HG03097 (cell line): Measurements from ENCODE around the gene FYN.
A peak's percentile ranks its signal among the peaks of the same experiment; 100 is the strongest.

ENCODE experiments used
- ATAC-seq: cut with Tn5 transposase; IDR thresholded peaks from one replicate; pipeline ENCODE4 v1.9.1; 2021; ENCODE audit not compliant: unreplicated experiment, low FRiP score

The FYN gene

DNA sequence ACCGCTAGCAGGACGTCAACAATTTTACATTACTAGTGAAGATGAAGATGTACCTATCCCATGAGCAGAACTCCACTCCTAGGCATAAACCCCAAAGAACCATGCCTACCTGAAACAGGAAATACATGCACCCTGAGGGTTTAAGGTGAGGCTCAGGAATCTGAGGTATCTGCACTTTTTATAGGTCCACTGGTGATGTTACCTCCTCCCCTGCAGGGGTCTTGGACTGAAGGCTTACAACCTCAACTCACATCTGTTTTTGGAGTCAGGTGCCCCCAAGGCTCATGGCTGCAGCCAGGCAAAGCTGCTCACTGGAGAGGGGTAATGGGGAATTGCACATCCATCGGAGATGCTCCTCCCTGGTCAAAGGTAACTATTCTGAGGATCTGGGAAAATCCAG is 135.1 kb downstream of the FYN start:
- ATAC-seq, result no peak

DNA sequence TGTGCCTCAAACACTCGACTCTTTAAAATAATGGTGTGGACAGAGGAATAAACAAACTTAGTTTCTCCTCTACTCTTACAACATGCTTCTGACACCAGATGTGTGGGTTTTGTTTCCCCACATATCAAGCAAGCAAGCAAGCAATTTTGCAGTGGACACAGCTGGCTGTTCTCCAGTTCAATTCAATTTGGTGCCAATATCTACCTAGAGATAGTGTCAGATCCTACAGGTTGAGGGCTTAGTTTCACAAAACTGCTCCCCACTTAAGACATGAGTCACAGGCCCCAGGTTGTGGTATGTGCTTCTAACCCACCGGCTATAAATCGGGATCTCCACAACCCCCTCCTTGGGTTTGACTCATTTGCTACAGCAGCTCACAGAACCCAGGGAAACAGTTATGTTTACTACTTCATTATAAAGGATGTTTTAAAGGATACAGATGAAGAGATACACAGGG is 136.2 kb downstream of the FYN start:
- ATAC-seq, result no peak

DNA sequence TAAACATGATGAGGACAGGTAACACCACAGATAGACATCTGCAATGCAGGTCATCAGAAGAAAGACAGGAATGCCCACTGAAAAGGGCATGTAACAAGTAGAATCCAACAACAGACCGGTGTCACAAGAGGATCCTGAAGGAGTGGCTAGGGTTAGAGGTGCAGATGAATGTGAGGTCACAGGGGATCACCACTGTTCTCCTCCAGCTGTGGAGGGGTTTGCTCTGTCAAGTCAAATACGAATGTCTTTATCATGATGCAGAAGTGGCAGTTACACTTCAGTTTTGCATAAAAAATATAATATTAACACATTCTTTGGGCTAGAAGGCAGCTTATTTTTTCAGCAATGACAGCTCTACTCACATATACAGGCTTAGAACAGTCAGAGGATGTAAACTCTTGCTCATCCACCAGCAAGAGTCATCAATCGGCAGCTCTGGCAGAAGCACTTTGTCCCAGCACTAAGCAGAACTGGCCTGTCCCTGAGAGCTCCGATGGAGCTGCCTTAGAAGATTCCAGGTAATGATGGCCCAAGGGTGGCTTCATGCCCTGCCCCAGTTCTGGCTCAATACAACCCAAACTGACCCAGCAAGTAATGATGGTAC is 137.1 kb downstream of the FYN start:
- no peak for ATAC-seq

DNA sequence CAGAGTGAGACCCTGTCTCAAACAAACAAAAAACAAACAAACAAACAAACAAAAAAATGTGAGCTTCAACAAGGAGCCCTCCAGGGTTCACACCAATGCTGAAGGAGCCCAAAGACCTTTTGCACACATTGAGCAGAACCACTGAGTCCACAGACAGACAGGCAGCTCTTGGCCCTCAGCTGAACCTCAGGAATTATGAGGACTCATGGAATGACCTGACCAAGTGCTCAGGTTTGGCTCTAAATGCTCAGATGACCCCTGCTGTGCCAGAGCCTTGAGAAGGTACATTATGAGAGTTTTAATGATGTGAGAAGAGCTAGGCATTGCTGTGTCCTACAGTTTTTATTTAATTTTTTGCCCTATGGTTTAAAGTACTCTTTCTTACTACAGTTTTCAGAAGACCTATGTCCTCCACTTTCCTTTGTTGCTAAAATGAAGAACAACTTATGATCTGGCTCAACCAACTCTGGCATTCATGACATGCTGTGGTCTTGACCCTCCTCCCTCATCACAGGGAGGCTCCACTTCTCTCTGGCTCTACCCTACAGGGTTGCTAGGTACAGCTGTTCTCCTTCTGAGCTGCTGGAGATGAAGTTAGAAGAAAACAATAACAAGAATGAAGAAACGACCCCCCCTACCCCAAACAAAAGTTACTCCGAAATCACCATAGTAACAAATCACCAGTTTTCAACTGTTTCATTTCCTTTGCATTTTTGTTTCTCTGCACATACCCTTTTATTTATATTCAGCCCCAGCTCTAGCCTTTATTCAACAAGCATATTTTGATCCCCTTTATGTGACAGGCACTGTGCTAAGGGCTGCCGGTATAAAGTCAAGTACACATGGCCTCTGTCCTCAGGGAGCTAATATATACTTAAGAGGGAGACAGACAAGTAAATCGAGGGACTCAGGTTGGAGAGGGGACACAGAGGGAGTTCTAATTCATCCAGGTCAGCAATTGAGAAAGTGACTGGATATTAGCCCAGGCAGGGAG is 138.9 kb downstream of the FYN start:
- no peak for ATAC-seq

DNA sequence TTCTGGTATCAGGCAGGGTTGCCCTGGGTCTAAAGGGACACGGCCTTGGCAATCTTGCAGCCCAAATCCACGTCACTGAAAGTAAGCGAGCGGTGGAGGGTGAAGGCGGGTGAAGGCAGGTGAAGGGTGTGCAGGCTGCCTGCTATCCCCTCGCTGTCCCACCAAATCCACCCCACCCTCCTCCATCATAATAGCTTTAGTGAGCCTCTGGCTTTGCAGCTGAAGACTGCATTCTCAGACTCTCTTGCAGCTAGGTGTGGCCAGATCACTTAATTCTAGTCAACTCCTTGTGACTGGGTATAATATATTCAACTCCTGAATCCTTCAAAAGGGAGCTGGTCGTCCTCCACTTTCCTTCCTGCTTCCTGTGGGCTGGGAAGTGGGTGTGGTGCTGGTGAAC is 140.9 kb downstream of the FYN start:
- ATAC-seq, result no peak

DNA sequence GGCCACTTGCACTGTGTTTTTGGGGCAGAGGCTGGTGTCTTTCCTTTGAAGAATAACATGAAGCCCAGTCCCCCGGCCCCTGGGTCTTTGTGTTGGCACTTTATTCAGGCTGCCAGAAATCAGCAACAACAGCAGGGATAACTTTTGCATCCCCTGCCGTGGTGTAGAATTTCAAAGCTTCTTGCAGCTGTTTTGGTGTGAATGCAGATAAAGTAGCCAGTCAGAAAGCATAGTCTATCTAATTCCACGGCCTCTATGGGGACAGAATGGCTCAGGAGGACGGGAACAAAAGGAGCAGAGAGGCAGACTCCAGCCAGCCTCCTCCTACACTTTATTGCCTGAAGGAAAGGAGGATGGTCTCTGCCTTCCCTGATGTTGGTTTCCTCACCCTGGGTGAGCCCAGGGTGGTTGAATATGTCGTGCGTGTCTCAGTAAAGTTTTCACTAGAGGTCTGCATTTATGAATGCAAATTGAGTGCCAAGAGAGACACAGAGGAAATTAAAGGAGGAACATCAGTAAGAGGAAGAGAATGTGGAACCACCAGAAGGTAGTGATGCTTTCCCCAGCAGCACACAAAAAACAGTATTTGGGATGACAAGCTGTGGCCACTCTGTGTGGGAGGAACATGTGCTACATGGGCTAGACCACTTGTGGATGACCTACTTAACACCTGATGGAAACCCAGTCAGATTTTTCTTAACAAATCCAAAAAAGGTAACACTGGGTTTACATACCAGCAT is 141.6 kb downstream of the FYN start:
- ATAC-seq, result no peak

DNA sequence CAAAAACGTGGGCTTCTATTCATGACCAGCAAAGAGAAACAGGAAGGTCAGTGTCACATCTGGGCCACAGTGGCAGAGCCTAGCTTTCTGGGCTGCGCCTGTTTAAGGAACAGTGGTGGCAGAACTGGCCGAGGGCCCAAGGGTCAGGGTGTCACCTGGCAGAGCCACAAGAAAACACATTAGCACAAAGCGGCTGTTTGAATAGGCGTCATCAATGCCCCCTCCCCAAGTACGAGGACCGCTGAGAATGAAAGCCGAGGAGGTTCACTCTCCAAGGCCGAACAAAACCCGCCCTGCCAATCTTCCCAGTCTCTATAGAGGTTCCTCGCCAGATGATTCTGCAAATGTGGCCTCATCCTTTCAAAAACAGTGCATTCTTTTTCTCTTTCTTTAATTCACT is 142.4 kb downstream of the FYN start:
- no peak for ATAC-seq

DNA sequence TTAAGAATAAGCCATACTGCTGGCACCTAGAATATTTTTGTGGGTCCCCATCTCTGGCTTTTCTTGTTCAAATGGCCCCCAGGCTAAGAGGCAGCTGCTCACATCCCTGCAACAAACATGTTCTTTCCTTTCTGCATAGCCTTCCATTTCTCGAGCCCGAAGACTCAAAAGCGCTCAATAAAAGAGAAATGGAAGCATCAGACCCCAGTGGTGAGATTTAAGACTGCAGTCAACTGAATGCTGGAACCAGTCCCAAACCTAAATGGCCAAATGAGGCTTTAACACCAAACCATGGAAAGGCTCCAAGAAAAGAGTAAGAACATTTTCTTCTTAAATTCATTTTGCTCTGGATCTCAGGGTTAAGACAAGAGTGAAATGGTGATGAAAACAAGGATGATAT is 145.4 kb downstream of the FYN start:
- no peak for ATAC-seq

DNA sequence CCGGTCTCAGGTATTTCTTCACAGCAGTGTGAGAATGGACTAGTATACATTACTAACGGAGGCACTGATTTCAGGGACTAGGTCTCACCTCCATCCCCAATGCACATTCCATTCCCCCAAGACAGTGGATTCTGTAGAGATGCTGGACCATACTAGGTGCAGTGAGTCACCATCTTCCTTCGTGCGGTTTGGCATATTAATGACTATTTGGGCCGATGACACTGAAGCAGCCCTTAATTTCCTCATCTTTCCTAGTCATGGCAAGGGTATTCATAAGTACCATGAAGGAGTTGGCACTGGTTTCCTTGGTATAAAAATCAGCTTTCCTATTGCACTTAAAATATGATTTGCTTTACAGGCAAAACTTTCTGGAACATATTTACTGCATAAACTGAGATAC is 146.2 kb downstream of the FYN start:
- no peak for ATAC-seq

DNA sequence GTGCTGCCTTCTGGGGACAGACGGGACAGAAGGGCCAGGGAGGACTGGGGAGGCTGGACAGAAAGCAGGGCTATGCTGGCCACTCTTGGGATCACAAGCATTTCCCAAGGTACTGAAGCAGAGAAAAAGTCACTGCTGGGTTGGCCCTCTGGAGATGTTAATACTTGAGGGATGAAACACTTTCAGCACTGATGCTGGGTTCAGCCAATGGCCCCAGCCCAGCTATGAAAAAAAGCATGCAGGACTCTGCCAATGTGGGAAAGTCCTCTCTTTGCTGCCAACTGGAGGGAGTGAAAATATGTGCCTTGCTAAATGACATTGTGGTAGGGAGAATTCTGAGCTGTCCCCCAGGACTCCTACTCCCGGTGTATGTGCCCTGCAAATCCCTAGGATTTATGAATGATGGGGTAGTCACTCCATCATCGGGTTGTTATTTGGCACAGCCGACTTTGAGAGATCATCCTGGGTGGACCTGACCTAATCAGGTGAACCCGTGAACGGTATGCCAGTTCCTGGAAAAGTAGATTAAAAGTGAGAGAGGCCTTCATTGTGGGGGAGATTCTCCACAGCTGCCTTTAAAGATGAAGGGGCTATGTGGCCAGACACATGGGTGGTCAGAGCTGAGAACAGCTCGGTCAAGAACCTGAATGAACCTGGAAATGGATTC is 147.7 kb downstream of the FYN start:
- no peak for ATAC-seq

DNA sequence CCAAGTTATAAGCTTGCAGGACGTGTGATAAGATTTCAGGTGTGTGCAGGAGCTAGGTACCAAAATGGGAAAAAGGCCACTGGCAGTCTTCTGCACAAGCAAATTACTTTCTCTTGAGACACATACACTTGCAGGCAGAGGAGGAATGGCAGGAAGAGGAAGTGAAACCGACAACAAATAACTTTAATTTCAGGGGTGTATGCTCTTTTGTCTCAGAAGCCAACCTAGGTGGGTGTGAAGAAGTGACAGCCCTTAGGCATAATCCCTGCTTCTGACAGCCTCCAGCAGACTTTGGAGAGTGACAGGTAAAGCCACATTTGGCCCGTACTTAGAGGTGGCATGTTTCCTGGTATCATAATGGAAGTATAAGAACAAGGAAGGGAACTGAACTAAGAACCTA is 148.7 kb downstream of the FYN start:
- ATAC-seq, result peak; percentile 94

DNA sequence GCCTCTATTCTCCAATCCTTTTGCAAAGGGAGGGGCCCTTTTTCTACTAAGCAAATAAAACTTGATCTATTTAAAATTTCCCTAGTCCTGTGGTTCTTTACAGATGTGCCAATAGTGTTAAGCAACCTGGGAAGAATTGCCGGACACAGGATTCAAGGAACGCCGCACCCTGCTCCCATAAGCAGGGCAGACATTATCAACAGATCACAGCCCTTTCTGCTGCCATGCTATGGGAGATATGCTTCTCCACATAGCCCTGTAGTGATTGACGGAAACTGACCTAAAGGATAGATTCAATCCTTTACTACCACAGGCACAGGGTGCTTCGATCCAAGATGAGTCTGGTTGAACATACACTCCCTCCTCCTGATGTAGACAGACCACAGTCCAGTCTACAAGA is 149.2 kb downstream of the FYN start:
- ATAC-seq, result peak; percentile 11

DNA sequence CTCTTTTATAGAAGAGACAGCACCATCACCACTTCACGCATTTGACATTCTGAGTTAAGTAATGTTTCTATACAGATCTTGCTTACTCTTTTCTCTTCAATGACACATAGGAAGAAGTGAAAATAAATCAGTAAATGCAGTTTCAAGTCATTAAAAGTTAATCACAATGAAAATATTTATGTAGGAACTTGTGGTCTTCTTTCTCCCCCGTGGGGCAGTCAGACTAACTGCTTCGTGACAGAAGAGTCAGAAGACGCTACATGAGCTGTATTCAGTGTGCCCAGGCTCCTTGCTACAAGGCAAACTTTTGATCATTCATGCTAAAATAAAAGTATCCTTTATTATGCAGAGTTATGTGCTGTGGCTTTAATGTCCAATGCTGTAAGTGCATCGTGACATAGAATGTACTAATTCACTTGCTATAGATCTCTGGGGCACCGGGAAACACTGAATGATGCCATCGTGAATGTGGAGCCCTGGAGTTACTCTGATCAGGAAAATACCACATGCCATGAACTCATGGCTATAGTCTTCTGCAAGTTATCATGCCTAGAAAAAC is 149.8 kb downstream of the FYN start:
- no peak for ATAC-seq

DNA sequence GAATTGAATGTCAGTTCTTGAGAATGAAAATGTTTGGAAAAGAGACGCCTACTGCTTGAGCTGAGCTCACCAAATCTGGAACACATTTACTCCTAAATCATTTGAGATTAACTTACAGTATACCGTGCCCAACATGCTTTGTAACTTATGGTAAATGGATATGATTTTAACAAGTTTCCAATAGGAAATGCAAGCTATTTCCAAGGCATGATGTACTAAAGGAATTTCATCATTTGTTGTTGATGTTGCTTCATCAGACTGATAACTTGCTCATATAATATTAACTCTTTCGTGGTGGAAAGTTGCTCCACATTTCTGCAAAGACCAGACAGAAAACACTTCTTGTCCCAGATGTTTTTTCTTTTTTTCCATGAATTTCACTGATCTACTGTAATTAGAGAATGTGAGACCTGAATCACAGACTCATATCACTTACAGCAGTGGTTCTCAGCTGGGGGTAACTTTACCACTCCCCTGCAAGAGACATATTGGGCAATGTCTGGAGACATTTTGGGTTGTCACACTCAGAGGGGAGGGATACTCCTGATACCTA is 151.0 kb downstream of the FYN start:
- no peak for ATAC-seq

DNA sequence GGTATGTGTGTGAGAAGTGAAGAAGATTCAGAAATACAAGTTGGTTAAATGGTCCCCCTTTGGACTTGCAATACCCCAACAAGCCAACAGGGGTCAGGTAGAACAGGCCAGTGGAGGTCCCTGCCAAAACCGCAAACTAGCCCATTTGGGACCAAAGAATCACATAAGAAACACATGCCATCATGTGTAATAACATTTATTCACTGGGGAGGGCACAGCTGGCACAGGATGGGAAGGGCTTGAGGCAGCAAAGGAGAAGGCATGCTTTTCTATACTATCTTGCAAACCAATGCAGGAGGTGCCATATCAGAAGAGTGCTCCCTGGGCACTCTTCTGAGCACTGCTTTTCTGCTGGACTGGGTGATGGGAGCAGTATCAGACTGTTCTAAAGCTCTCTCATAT is 151.5 kb downstream of the FYN start:
- ATAC-seq, result no peak

DNA sequence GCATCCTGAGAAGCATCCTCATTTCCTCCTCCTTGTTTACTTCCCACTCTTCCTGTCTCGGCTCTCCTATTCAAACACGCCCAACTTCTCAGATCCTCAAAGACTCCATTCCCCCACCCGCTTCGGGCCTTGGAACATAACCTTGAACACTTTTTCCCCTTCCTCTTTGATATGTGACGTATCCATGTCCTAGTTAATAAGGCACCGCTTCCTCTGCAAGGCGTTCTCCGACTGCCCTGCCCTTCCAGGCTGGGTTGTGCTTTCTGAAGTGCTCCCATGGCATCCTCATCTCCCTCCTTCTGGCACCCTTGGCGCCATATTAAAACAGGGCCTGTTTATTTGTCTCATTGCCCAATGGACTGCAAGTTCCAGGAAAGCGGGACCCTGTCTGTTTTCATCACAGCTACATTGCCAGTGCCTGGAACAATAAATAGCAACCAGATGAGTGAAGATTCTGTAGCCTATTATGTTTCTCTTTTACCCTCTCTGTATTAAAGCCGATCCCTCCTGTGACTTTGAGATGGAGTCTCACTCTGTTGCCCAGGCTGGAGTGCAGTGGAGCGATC is 152.2 kb downstream of the FYN start:
- no peak for ATAC-seq

DNA sequence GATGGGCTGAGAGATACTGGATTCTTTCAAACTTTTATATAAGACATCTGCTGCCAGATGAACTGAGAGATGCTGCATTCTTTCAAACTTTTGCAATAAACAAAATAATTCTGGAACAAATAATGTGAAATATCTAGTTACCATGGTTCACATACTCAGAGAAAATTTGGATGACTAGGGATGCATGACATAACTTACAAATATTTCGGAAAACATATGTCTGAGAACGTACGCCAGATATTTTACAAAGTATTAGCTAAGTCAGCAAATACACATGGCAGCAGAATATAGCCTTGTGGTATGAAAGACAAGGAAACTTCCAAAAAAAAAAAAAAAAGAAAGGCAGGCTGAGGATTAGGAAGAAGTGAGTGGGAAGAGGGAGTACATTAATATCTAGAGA is 154.3 kb downstream of the FYN start:
- ATAC-seq, result no peak

DNA sequence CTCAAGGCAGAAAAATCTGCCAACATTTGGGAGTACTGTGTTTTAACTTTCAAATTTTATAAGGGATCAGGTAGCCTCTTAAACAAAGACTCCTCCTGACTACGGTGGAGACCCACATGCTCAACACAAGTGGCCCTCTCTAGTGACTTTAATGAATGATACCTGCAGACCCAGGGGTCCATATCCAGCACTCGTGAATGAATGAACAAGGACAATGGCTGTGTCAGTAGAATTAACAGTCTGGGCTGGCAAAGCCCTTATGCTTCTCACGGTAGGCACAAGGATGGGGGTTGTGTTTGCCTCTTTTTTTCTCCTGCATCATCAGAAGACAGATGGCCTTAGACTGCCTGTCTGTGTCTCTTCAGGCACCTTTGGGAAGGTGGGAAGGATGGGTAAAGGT is 154.9 kb downstream of the FYN start:
- no peak for ATAC-seq

DNA sequence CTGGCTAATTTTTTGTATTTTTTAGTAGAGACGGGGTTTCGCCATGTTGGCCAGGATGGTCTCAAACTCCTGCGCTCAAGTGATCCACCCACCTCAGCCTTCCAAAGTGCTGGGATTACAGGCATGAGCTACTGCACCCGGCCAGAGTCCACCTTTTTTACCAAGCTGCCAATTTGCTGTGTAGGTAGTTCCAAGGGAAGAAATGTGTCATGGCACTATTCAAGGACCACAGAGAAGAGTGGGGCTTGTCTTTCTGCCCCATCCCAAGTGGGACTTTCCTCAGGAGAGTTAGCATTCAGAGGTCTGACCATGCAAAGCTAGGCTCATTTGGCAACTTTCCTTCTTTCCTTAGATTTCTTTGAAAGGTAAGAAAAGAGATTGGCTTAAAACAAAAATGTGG is 155.6 kb downstream of the FYN start:
- ATAC-seq, result no peak

DNA sequence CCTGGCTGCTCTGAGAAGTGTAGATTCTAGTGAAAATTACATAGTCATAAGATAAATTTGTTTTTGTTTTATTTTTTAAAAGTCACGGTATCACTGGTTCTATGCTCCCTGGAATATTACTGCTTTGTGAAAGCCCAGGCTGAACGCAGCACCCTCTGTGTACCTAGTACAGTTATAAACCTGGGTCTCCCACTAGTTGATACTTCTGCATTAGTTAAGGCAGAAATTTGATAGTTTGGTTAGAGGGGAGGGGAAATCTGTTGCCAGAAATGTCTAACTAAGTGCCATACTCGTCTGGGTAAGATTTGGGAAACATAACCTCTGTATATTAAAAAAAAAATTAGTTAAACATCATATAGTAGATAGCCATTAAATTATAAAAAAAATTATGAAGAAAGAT is 156.9 kb downstream of the FYN start:
- no peak for ATAC-seq
